Activated naive CD8-positive, alpha-beta T cell (primary cell): ENCODE measurements around the gene SLC25A19.

Experiments used
- H3K27ac Mint-ChIP-seq: one replicate; pipeline ENCODE4 v1.8.0; 2021; ENCODE audit warnings: mixed read lengths
- H3K27me3 Mint-ChIP-seq: one replicate; pipeline ENCODE4 v1.8.0; 2021; ENCODE audit warnings: mixed read lengths
- H3K36me3 Mint-ChIP-seq: one replicate; pipeline ENCODE4 v1.8.0; 2021; ENCODE audit warnings: mixed read lengths
- H3K4me1 Mint-ChIP-seq: one replicate; pipeline ENCODE4 v1.8.0; 2021; ENCODE audit warnings: low read depth, mixed read lengths
- H3K4me3 Mint-ChIP-seq: one replicate; pipeline ENCODE4 v1.8.0; 2021; ENCODE audit warnings: mild to moderate bottlenecking, mixed read lengths
- H3K9me3 Mint-ChIP-seq: one replicate; pipeline ENCODE4 v1.8.0; 2021; ENCODE audit warnings: low read depth, mixed read lengths

The SLC25A19 gene

DNA sequence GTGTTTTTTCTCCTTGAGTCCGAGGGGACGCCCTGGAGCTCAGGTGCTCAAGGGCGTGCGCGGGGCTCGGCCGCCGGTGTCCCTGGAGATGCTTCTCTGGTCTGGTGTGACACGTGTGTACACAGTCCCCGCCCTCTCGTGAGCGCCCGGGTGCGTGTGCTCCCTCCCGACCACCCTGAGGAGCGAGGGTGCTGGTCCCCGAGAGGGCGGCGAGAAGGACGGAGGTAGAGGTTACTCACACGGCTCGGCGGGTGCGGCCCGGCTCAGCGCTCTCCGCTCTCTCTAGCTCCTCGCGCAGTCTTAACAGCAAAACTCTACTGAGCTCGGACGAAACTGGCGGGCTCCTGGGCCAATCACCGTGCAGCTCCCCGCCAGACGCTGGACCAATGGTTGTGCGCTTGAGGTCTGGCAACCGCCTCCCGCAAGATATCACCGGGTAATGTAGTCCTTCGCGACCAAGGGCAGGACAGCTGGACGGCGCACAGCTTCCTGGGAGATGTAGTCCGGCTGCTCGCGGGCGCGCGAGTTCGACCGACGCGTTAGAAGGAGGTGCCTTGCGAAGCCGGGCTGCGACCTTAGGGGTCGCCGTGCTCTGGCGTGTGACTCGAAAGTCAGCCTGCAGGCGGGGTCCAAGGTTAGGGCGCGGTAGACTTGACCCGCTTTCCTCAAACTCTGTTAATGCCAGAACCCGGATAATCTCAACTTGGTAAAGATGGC is at the start of gene SLC25A19:
SLC25A19 (minus strand) TSS at position 319 of the 717 bp plus-strand sequence. CDS start 2,669 bp downstream, outside the sequence.
- no peaks in the 10 kb centered on the region for H3K27me3 Mint-ChIP-seq
- H3K36me3 Mint-ChIP-seq = peaks cover 5% of the 10 kb centered on the region
- no peaks in the 10 kb centered on the region for H3K9me3 Mint-ChIP-seq
- peak within 1 kb of the TSS; percentile 98 for H3K4me3 Mint-ChIP-seq
- H3K4me1 Mint-ChIP-seq = peaks cover 18% of the 10 kb centered on the region
- H3K27ac Mint-ChIP-seq = peak within 1 kb of the TSS; percentile 100

DNA sequence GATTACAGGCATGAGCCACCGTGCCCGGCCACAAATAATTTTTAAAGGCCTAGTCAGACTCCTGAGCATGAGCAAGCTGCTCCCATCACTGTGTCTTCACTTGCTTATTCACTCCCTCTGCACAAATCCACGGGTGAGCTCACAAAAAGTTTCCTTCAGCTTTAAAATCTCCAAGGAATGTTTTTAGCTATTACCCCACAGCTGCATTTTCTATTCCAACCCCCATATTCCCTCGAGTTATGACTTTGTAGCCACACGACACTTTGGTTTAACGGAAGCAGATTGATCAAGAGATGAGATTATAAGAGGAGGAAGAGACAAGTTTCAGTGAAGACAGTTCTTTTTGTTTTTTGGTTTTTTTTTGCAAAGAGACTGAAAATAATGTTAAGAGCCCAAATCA is 49.1 kb upstream of the SLC25A19 start:
- peaks cover 76% of the 10 kb centered on the region for H3K4me1 Mint-ChIP-seq
- H3K36me3 Mint-ChIP-seq = no peaks in the 10 kb centered on the region
- H3K4me3 Mint-ChIP-seq = peak overlapping the region; percentile 55

DNA sequence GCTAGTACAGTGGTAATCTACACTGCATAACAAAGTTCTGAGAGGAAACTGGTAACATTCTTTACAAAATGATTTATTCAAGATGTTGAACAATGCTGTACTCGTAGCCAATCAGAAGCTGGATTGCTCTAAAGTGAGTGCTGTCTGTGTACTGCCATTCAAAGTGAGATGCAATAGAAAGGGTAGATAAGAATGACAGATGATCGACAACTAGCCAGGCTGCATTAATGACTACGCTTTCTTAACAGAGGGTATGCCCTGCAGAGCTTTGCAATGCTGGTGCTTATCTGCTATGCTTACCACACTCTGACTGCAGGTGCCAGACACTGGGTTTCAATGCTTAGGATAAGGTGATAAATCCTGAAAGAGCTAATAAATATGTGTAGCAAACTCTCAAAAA is 46.1 kb upstream of the SLC25A19 start:
- peaks cover 70% of the 10 kb centered on the region for H3K4me1 Mint-ChIP-seq
- H3K9me3 Mint-ChIP-seq = no peaks in the 10 kb centered on the region
- no peaks in the 10 kb centered on the region for H3K27me3 Mint-ChIP-seq
- no peak overlapping the region for H3K4me3 Mint-ChIP-seq
- peak overlapping the region; percentile 42 for H3K27ac Mint-ChIP-seq
- H3K36me3 Mint-ChIP-seq = no peaks in the 10 kb centered on the region

More for the DNA sequence above, 49.1 kb upstream of the SLC25A19 start:
- Mint-ChIP-seq H3K9me3 (no peaks in the 10 kb centered on the region), H3K27ac (peak overlapping the region; percentile 81), H3K27me3 (no peaks in the 10 kb centered on the region)

DNA sequence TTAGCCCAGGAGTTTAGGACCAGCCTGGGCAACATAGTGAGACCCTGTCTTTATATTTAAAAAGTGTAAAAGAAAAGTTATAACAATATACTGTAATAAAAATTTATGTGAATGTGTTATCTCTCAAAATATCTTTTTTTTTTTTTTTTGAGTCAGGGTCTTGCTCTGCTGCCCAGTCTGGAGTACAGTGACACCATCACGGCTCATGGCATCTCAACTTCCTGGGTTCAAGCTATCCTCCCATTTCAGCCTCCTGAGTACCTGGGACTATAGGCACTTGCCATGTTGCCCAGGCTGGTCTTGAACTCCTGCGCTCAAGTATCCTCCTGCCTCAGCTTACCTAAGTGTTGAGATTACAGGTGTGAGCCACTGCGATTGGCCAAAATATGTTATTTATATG is 45.5 kb upstream of the SLC25A19 start:
- no peaks in the 10 kb centered on the region for H3K27me3 Mint-ChIP-seq
- H3K4me3 Mint-ChIP-seq = no peak overlapping the region
- peak overlapping the region; percentile 42 for H3K27ac Mint-ChIP-seq
- no peaks in the 10 kb centered on the region for H3K9me3 Mint-ChIP-seq
- peaks cover 66% of the 10 kb centered on the region for H3K4me1 Mint-ChIP-seq
- H3K36me3 Mint-ChIP-seq = no peaks in the 10 kb centered on the region

DNA sequence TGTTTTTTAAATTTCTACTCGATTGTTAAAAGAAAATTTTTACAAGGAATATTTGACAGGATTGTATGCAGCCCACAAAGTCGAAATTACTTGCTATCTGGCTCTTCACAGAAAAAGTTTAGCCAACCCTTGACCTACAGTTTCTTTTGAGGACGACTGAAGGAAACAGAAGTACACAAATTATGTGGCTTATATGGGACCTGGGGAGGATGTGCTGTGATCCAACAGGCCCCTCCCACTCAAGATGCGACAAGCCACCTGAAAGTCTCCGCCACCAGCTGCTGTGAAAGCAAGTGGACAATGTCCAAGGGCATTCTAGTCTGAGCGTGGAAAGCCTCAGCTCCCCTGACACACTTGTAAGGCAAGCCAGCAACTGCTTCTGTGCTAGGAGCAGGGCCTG is 42.4 kb upstream of the SLC25A19 start:
- H3K4me1 Mint-ChIP-seq = peaks cover 61% of the 10 kb centered on the region
- H3K9me3 Mint-ChIP-seq = no peaks in the 10 kb centered on the region
- H3K36me3 Mint-ChIP-seq = no peaks in the 10 kb centered on the region
- H3K4me3 Mint-ChIP-seq = no peak overlapping the region
- H3K27me3 Mint-ChIP-seq = no peaks in the 10 kb centered on the region
- H3K27ac Mint-ChIP-seq = peak overlapping the region; percentile 50

DNA sequence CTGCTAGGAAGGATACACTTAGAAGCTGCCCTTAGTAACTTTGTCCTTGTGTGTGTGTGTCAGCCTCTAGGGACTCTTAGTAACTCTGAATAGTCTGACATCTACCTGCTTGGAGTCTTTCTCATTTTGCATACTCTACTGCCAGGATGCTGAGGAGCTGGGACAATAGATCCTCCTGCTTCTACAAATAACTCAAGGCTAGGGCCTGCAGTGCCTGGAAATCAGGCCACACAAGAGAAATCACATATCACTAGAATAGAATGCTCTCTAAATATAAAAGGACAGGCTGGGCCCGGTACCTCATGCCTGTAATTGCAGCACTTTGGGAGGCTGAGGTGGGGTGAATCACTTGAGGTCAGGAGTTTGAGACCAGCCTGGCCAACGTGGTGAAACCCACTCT is 38.5 kb upstream of the SLC25A19 start:
- Mint-ChIP-seq H3K9me3 (no peaks in the 10 kb centered on the region), H3K36me3 (no peaks in the 10 kb centered on the region), H3K4me1 (peaks cover 48% of the 10 kb centered on the region), H3K27me3 (no peaks in the 10 kb centered on the region), H3K4me3 (no peak overlapping the region), H3K27ac (peak overlapping the region; percentile 46)

DNA sequence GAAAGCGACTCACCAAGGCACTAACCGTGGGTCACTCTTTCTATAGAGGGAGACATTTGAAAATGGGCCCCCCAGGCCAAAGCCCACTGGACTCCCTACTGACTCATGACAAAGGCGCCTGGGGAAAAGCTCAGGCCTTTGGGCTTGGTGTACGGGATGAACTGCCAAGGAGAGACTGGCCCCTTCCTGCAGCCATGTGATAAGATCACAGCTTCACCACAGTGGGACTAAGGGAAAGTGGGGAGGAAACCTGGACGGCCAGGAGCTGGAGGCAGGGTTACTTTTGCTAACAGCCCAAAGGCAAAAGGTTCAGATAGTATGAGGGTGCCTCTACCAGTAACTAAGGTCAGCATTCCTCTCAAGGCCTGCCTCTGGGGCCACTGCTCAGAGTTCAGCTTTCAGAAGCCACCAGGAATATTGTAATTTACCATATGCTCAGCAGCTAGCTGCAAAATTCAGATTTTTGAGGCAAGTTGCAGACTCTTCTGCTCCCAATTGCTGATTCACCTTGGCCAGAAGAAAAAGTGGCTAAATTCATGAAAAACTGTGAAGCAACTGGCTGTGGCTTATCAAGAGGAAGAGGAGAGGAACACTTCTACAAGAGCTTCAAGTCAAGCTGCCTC is 37.1 kb upstream of the SLC25A19 start:
- H3K36me3 Mint-ChIP-seq = no peaks in the 10 kb centered on the region
- H3K9me3 Mint-ChIP-seq = no peaks in the 10 kb centered on the region
- H3K4me3 Mint-ChIP-seq = no peak overlapping the region
- H3K4me1 Mint-ChIP-seq = peaks cover 35% of the 10 kb centered on the region
- H3K27me3 Mint-ChIP-seq = no peaks in the 10 kb centered on the region
- H3K27ac Mint-ChIP-seq = peak overlapping the region; percentile 80

DNA sequence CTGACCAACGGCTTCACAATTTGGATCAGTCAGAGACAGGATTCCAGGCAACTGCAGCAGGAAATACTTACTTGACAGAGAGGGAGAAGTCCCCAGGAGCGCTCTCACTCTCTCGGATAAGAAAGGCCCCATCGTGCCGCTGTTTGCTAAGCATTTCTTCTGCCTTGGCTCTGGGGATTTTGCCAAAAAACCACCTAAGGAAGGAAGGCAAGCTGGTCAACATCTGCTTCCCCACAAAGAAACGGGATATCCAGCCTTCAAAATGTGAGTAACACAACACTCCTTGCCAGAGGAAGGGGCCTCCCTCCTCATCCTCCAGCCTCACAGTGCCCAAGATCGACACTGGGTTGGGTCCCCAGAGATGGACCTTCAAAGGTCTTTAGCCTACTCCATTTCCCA is 36.6 kb upstream of the SLC25A19 start:
- Mint-ChIP-seq H3K4me1 (peaks cover 31% of the 10 kb centered on the region), H3K4me3 (no peak overlapping the region), H3K36me3 (no peaks in the 10 kb centered on the region), H3K27ac (peak overlapping the region; percentile 80), H3K27me3 (no peaks in the 10 kb centered on the region), H3K9me3 (no peaks in the 10 kb centered on the region)

DNA sequence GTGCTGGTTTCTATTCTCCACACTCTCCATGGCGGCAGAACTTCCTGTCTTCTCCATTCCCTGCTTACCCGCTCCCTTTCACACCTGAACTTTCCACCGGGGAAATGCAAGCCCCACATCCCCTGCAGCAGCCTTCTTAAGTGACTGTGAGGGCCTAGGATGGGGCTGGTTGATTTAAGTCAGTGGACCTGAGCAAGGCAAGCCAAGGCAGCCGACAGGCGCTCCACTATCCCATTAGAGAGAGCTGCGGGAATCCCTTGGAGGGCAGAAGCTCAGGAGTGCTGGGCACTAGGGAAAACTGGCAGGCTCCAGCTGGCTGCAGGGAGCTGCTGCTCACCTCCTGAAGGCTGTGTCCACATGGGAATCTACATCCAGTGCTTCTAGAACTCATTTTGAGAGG is 36.1 kb upstream of the SLC25A19 start:
- Mint-ChIP-seq H3K27me3 (no peaks in the 10 kb centered on the region), H3K9me3 (no peaks in the 10 kb centered on the region), H3K4me3 (no peak overlapping the region), H3K4me1 (peaks cover 29% of the 10 kb centered on the region), H3K27ac (peak overlapping the region; percentile 54), H3K36me3 (no peaks in the 10 kb centered on the region)

DNA sequence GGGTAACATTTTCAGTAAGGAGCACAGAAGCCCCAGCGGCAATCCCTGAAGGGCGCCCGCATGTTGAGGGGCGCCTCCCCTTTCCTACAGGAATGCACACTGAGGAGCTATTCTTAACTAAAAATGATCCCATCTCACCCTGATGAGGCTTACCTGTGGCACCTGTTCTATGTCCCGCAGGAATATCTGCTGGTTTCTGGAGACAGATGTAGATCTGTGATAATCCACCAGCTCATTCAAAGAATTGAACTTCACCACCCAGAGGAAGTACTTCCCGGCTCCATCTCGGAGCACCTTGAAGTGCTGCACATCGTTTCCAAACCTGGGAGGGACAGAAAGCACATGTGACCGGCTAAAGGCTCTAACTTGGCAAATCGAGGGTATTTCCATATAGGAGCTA is 32.3 kb upstream of the SLC25A19 start:
- Mint-ChIP-seq H3K4me3 (no peak overlapping the region), H3K9me3 (no peaks in the 10 kb centered on the region), H3K27ac (peak overlapping the region; percentile 34), H3K36me3 (no peaks in the 10 kb centered on the region), H3K27me3 (no peaks in the 10 kb centered on the region), H3K4me1 (peaks cover 20% of the 10 kb centered on the region)

DNA sequence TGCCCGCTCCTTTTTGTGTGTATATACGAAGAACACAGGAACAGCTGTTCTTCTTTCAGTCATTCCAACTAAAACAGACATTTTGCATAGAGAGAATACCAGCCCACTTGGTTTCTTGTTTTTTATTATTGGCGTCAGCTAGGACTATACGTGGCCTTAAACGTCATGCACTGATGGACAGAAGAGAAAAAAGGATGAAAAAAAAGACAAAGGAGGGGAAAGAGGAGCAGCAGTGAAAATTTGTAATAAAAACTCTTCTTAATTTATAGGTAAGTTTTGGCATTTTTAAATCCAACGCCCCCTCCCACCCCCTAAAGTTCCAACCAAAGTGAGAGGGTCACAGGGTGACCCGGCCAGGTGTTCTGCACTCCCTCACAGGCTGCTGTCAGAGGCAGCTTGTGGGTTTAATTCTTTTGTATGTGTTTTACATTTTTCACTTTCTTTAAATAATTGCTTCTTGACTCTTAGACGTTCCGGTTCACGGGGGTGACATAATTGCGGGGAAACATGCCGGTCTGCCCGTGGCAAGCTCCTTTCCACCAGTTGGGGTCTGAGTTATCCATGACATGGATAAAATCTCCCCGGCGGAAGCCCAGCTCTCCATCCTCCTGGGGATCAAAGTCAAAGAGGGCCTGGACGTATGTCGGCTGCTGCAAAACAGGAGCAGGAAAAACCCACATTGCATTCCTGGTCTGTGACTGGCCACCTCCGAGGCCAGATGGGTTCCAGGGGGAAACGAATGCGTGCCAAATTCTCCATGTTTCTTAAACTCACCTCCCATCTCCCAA is 30.9 kb upstream of the SLC25A19 start:
- Mint-ChIP-seq H3K27ac (no peak overlapping the region), H3K9me3 (no peaks in the 10 kb centered on the region), H3K36me3 (no peaks in the 10 kb centered on the region), H3K27me3 (no peaks in the 10 kb centered on the region), H3K4me1 (peaks cover 16% of the 10 kb centered on the region), H3K4me3 (no peak overlapping the region)

DNA sequence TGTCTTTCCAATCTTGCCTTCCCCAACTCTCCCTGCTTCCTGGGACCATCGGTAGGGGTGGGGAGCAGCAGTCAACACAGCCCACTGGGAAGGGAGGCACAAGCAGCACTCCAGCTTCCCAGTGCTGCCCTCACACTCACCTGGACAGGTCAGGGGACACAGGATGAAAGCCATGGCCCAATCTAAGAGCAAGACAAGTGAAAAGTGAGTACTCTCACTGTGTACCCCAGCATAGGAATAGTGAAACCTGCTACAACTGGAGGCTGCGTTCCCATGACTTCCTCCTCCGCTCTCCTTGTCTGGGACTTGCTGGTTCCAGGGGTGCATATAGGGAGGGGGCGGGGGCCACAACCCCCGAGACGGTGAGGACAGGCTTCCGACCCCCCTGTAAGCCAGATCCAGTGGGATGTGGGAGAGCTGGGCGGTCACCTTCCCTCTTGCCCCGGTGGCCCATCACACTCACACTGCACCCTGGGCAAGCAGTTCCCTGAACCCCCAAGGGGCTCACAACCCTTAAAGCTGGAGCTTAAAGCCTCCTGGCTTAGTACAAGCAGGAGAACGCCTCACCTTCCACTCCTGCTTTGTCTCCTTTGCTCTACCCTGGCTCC is 29.5 kb upstream of the SLC25A19 start:
- H3K27ac Mint-ChIP-seq = peak overlapping the region; percentile 16
- peaks cover 17% of the 10 kb centered on the region for H3K4me1 Mint-ChIP-seq
- no peaks in the 10 kb centered on the region for H3K9me3 Mint-ChIP-seq
- H3K27me3 Mint-ChIP-seq = no peaks in the 10 kb centered on the region
- H3K36me3 Mint-ChIP-seq = no peaks in the 10 kb centered on the region
- H3K4me3 Mint-ChIP-seq = no peak overlapping the region

DNA sequence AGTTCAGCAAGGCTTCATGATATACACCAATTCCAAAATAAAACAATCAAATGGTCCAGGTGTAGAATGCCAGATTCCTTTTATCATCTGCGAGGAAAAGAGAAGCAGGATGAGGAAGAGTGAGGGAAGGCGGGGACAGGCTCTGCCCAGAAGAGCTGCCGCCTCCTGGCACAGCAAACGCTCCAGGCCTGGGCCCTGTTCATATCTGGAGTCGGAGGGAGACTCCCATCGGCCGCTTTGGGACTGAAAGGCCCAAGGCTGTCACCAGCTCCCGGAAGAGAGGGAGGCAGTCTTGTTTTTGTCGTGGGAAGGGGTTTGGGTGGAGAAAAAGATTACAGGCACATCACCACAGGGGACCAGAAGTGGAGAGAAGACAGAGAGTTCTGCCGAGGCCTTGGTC is 29.0 kb upstream of the SLC25A19 start:
- H3K36me3 Mint-ChIP-seq = no peaks in the 10 kb centered on the region
- H3K9me3 Mint-ChIP-seq = no peaks in the 10 kb centered on the region
- no peaks in the 10 kb centered on the region for H3K27me3 Mint-ChIP-seq
- peaks cover 14% of the 10 kb centered on the region for H3K4me1 Mint-ChIP-seq
- H3K27ac Mint-ChIP-seq = no peak overlapping the region
- H3K4me3 Mint-ChIP-seq = no peak overlapping the region

DNA sequence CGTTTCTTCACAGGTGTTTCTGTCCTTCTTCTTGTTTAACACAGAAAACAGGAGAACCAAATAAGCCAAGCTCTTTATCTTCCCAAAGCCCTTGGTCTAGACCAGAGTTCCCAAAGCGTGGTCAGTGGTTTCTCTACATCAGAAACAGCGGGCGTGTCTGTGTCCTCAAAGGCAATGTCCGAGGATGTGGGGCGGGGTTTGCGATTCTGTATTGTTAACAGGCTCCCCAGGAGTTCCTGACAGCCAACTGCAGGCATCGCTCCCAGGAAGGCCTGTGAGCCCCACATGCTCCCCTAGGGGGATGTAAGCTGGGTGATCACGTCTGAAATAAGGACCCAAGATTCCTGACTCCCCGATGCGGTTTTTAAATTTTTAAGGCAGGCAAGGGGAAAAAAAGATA is 28.4 kb upstream of the SLC25A19 start:
- H3K36me3 Mint-ChIP-seq = no peaks in the 10 kb centered on the region
- no peaks in the 10 kb centered on the region for H3K27me3 Mint-ChIP-seq
- H3K4me1 Mint-ChIP-seq = peaks cover 12% of the 10 kb centered on the region
- H3K27ac Mint-ChIP-seq = peak overlapping the region; percentile 58
- no peak overlapping the region for H3K4me3 Mint-ChIP-seq
- no peaks in the 10 kb centered on the region for H3K9me3 Mint-ChIP-seq

DNA sequence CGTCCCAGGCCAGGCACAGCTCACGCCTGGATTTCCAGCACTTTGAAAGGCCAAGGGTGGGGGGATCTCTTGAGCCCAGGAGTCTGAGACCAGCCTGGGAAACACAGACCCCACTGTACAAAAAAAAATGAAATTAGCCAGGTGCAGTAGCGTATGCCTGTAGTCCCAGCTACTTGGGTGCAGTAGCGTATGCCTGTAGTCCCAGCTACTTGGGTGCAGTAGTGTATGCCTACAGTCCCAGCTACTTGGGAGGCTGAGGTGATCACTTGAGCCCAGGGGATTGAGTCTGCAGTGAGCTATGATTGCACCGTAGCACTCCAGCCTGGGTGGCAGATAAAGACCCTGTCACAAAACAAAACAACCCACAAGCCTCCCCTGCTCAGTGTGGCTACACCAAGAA is 27.0 kb upstream of the SLC25A19 start:
- Mint-ChIP-seq H3K4me1 (peaks cover 14% of the 10 kb centered on the region), H3K27ac (peak overlapping the region; percentile 58), H3K9me3 (no peaks in the 10 kb centered on the region), H3K27me3 (no peaks in the 10 kb centered on the region), H3K4me3 (no peak overlapping the region), H3K36me3 (no peaks in the 10 kb centered on the region)
